Measurements from ENCODE around the gene FSD1.
"Not testable (repeated sequence)": the region's sequence is repeated elsewhere in the genome, so short reads cannot be mapped to it uniquely, and the experiment has no call there.

FSD1 gene

DNA sequence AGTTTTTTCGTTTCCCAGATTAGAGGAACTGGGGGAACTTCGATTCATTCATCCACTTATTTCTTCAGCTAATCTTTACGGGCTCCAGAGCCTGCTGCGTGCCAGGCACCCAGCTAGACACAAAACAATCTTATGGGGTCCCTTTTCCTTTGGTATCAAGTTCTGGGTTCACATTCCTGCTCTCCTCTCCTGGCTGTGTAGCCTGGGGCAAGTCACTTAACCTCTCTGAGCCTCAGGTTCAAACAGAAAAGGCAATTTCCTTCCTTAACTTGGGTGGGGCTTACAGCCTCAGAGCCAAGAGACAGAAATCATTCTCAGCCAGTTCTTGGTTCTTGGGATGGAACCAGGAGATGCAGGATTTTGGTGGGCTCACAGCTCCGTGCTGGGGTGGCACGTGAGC is 19.4 kb upstream of the FSD1 start:
- DNase-seq (ENCODE audit: low read depth in 2 of 2) = no peak
- H3K4me3 ChIP-seq (replicated peaks in 1 of 2; ENCODE audit: low read depth in 2 of 2, low read length in 2 of 2) = no peak overlapping the region
- no peak for TF ChIP-seq CTCF (IDR thresholded peaks at IDR 0.05; ENCODE audit: low read depth, low read length)

GRCh38 chr19:4286141-4286540 is 18.3 kb upstream of the FSD1 start:
- not testable (repeated sequence) for DNase-seq (ENCODE audit: low read depth in 2 of 2); H3K4me3 ChIP-seq (replicated peaks in 1 of 2; ENCODE audit: low read depth in 2 of 2, low read length in 2 of 2)

- H3K4me3 ChIP-seq (replicated peaks in 1 of 2; ENCODE audit: low read depth in 2 of 2, low read length in 2 of 2) = no peak overlapping the region
- no peak for DNase-seq (ENCODE audit: low read depth in 2 of 2)
- no peak for TF ChIP-seq CTCF (IDR thresholded peaks at IDR 0.05; ENCODE audit: low read depth, low read length)
These were observed 16.2 kb upstream of the FSD1 start for GRCh38 chr19:4288091-4288777.

DNA sequence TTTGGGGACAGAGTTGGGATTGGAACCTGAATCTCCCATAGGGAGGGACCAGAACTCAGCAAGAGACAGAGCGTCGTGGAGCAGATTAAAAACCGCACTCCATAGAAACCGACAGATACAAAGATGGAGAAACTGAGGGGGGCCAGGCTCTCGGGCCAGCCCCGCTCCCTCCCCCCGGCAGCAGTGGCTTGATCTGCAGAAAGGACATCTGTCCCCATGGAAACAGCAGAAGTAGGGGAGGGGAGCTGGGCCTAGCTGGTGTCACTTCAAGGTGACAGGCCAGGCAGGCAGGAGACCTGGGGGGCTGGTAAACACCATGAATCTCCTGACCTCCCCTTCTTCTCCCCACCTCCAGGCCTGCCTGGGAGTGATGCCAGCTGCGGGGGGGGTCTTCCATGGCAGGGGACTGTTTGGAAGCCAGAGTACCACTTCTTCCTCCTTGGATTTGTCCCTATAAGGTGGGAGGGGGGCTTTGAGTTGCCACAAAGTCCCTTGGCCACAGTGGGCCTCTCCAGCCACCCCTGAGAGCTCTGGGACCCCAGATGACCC is 13.1 kb upstream of the FSD1 start:
- no peak for DNase-seq (ENCODE audit: low read depth in 2 of 2)
- no peak for TF ChIP-seq CTCF (IDR thresholded peaks at IDR 0.05; ENCODE audit: low read depth, low read length)
- H3K4me3 ChIP-seq (replicated peaks in 1 of 2; ENCODE audit: low read depth in 2 of 2, low read length in 2 of 2) = no peak overlapping the region

DNA sequence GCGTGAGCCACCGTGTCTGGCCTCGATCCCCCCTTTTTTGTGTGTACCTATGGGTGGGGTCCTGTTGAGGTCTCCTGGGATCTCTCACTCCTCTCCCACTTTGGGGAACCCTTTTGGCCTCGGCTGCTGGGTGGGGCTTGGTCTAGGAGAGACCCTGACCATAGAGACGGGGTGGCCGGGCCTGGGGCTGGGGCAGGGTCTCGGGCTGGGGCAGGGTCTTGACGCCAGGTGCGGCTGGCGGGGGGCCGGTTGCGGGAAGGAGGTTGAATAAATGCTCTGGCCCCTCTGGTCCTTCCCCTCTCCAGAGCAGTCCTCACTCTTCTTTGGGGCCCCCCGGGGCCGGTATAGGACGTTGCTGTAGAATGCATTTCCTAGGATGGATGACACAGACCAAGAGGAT is 11.9 kb upstream of the FSD1 start:
- DNase-seq (ENCODE audit: low read depth in 2 of 2) = no peak
- TF ChIP-seq CTCF (IDR thresholded peaks at IDR 0.05; ENCODE audit: low read depth, low read length) = no peak
- no peak overlapping the region for H3K4me3 ChIP-seq (replicated peaks in 1 of 2; ENCODE audit: low read depth in 2 of 2, low read length in 2 of 2)

DNA sequence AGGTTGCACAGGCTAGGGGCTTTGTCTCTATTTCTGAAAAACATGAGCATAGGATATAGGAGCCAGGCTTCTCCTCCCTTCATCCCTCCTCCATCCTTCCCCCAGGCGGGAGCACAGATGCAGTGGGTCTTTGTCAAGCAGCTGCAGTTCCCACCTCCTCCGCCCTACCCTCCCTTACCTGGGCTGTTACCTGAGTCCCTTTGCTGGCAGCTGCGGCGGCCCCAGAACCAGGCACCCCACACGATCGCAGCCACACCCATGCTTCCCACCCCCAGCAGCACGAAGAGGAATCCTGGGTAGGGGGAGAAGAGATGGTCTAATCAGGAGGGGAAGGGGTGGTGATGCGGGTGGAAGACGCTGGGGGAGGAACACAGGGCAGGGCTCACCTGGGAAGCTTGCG is 10.0 kb upstream of the FSD1 start:
- no peak for DNase-seq (ENCODE audit: low read depth in 2 of 2)
- no peak overlapping the region for H3K4me3 ChIP-seq (replicated peaks in 1 of 2; ENCODE audit: low read depth in 2 of 2, low read length in 2 of 2)
- no peak for TF ChIP-seq CTCF (IDR thresholded peaks at IDR 0.05; ENCODE audit: low read depth, low read length)

- no peak overlapping the region for H3K4me3 ChIP-seq (replicated peaks in 1 of 2; ENCODE audit: low read depth in 2 of 2, low read length in 2 of 2)
- peak in 1 of 2 donors; percentile 50 for DNase-seq (ENCODE audit: low read depth in 2 of 2)
- no peak for TF ChIP-seq CTCF (IDR thresholded peaks at IDR 0.05; ENCODE audit: low read depth, low read length)
These were observed 8.2 kb upstream of the FSD1 start for GRCh38 chr19:4295972-4296771.
